ENCODE data around the gene PXK. TPM values are rescaled to one million over a fixed set of nuclear protein-coding genes. Genes with fewer than 3 reads are reported as not detected.

Gene PXK
- total RNA-seq, 2 experiments from 2014 or later: 68.7 to 125 TPM

DNA sequence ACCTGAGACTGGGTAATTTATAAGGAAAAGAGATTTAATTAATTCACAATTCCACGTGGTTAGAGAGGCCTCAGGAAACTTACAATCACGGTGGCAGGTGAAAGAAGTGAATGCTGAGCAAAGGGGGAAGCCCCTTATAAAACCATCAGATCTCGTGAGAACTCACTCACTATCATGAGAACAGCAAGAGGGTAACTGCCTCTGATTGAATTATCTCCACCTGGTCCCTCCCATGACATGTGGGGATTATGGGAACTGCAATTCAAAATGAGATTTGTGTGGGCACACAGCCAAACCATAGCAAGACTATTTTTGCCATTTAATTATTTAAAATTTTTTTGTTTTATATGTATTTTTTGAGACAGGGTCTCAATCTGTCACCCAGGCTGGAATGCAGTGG, 132.2 kb downstream of the PXK start:
- BruUV-seq (replicated peaks): no TSS peak
- intact Hi-C loops (cut with micrococcal nuclease; ENCODE audit: unreplicated experiment): loop anchor here (10.0 kb wide), 1 partner anchor 170 kb away; no protein-coding TSS in a partner anchor
- Histone ChIP-seq H3K4me1 (ENCODE audit: insufficient read depth, low read length, poor library complexity, severe bottlenecking) (peaks cover 5% of the 10 kb centered on the region), H4K20me1 (ENCODE audit: insufficient read depth, low read length) (no peaks in the 10 kb centered on the region), H3K4me3 (ENCODE audit: low read depth, low read length, poor library complexity, severe bottlenecking) (no peak overlapping the region), H3K9me2 (ENCODE audit: insufficient read depth, low read length) (no peaks in the 10 kb centered on the region), H3K36me3 (ENCODE audit: insufficient read depth, low read length) (no peaks in the 10 kb centered on the region), H2AFZ (ENCODE audit: low read length) (no peak overlapping the region), H3K9me3 (ENCODE audit: low read length) (no peaks in the 10 kb centered on the region), H3K27ac (ENCODE audit: low read depth, low read length, poor library complexity, severe bottlenecking) (no peak overlapping the region), H3K79me2 (ENCODE audit: insufficient read depth, low read depth, low read length) (no peaks in the 10 kb centered on the region), H3K4me2 (ENCODE audit: low read length) (no peak overlapping the region)
- no peak for TF ChIP-seq EZH2phosphoT487 (IDR thresholded peaks at IDR 0.05; ENCODE audit: borderline replicate concordance, low read depth, low read length)
- TF ChIP-seq CTCF (conservative IDR thresholded peaks at IDR 0.05; ENCODE audit: low read length): no peak
- DNase-seq (ENCODE audit: low spot score): peak; percentile 21
- POLR2A ChIA-PET: interaction anchor here (0.7 kb wide), 1 partner anchor 53 kb away, joined by 3 read pairs; no protein-coding TSS in a partner anchor
- CTCF ChIA-PET (ENCODE audit: unreplicated experiment): no interaction called here

DNA sequence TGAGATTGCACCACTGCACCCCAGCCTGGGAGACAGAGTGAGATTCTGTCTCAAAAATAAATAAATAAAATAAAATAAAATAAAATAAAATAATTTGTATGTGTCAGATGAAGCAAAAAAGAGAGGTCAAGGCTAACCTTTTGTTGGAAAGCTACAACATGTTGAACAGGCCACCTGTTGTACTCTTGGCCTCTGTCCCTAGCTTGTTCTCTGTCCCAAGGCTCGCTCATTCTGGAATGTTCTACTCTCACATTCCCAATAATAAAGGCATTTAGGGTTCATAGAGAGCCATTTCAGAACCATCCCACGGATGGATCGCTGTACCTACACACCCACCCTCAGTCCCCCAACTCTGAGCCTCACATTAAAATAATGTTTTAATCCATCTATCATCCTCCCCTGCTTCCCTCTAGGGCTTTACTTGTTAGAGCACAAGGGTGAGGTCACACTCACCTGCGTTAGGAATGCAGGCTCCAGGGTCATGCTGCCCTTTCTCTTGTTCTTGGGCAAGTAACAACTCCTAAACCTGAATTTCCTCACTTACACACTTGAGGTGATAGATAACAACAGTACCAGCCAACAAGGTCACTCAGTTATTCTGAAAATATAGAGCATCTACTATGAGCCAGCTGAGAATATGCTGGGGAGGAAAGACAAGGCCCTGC, 134.3 kb downstream of the PXK start:
- no TSS peak for BruUV-seq (replicated peaks)
- H4K20me1 ChIP-seq (ENCODE audit: insufficient read depth, low read length): no peaks in the 10 kb centered on the region
- H3K9me2 ChIP-seq (ENCODE audit: insufficient read depth, low read length): no peaks in the 10 kb centered on the region
- no peaks in the 10 kb centered on the region for H3K79me2 ChIP-seq (ENCODE audit: insufficient read depth, low read depth, low read length)
- ChIA-PET CTCF (ENCODE audit: unreplicated experiment) (no interaction called here), POLR2A (no interaction called here)
- intact Hi-C loops (cut with micrococcal nuclease; ENCODE audit: unreplicated experiment): loop anchor here (10.0 kb wide), 1 partner anchor 168 kb away; no protein-coding TSS in a partner anchor
- peaks cover 5% of the 10 kb centered on the region for H3K4me1 ChIP-seq (ENCODE audit: insufficient read depth, low read length, poor library complexity, severe bottlenecking)
- no peak for TF ChIP-seq CTCF (conservative IDR thresholded peaks at IDR 0.05; ENCODE audit: low read length)
- no peak for TF ChIP-seq EZH2phosphoT487 (IDR thresholded peaks at IDR 0.05; ENCODE audit: borderline replicate concordance, low read depth, low read length)
- H3K9me3 ChIP-seq (ENCODE audit: low read length): no peaks in the 10 kb centered on the region
- H3K4me2 ChIP-seq (ENCODE audit: low read length): no peak overlapping the region
- no peak overlapping the region for H3K4me3 ChIP-seq (ENCODE audit: low read depth, low read length, poor library complexity, severe bottlenecking)
- H2AFZ ChIP-seq (ENCODE audit: low read length): no peak overlapping the region
- H3K36me3 ChIP-seq (ENCODE audit: insufficient read depth, low read length): no peaks in the 10 kb centered on the region
- no peak overlapping the region for H3K27ac ChIP-seq (ENCODE audit: low read depth, low read length, poor library complexity, severe bottlenecking)
- no peak for DNase-seq (ENCODE audit: low spot score)

DNA sequence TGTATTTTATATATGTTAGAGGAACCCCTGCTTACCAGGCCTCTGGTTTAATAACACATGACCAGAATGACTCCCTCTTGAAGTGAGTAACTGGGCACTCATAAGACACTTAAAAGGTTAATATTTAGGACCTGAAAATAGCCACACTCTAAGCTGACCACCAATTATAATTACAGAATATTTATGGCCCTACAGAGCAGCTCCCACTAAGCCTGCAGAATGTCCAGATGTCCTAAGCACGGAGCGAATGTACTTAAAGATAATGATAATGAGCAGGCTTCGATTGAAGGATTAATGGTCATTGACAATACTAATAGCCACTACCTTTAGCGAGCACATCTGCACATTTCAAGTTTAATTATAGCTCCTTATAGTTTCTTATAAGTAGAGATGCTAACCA, 136.4 kb downstream of the PXK start:
- intact Hi-C loops (cut with micrococcal nuclease; ENCODE audit: unreplicated experiment): loop anchor here (10.0 kb wide), 1 partner anchor 166 kb away; no protein-coding TSS in a partner anchor
- POLR2A ChIA-PET: interaction anchor here (0.6 to 0.7 kb wide), 2 partner anchors 13 to 28 kb away, joined by 3 read pairs; no protein-coding TSS in a partner anchor
- no peaks in the 10 kb centered on the region for H4K20me1 ChIP-seq (ENCODE audit: insufficient read depth, low read length)
- no TSS peak for BruUV-seq (replicated peaks)
- no peak overlapping the region for H3K4me2 ChIP-seq (ENCODE audit: low read length)
- no peaks in the 10 kb centered on the region for H3K36me3 ChIP-seq (ENCODE audit: insufficient read depth, low read length)
- no peaks in the 10 kb centered on the region for H3K9me2 ChIP-seq (ENCODE audit: insufficient read depth, low read length)
- no peak for TF ChIP-seq EZH2phosphoT487 (IDR thresholded peaks at IDR 0.05; ENCODE audit: borderline replicate concordance, low read depth, low read length)
- TF ChIP-seq CTCF (conservative IDR thresholded peaks at IDR 0.05; ENCODE audit: low read length): no peak
- no peak overlapping the region for H3K4me3 ChIP-seq (ENCODE audit: low read depth, low read length, poor library complexity, severe bottlenecking)
- peaks cover 1% of the 10 kb centered on the region for H3K4me1 ChIP-seq (ENCODE audit: insufficient read depth, low read length, poor library complexity, severe bottlenecking)
- DNase-seq (ENCODE audit: low spot score): no peak
- CTCF ChIA-PET (ENCODE audit: unreplicated experiment): no interaction called here
- H2AFZ ChIP-seq (ENCODE audit: low read length): no peak overlapping the region
- H3K27ac ChIP-seq (ENCODE audit: low read depth, low read length, poor library complexity, severe bottlenecking): no peak overlapping the region
- H3K9me3 ChIP-seq (ENCODE audit: low read length): no peaks in the 10 kb centered on the region
- no peaks in the 10 kb centered on the region for H3K79me2 ChIP-seq (ENCODE audit: insufficient read depth, low read depth, low read length)

Data from OCI-LY7 (cell line).